ENCODE results near the gene C1orf226.

GRCh38 chr1:162416909-162417308, 35.4 kb downstream of the C1orf226 start:
- TF ChIP-seq CTCF (IDR thresholded peaks at IDR 0.05; ENCODE audit: poor library complexity) (no peak), EZH2 (IDR thresholded peaks at IDR 0.05; ENCODE audit: borderline replicate concordance) (no peak), EZH2phosphoT487 (IDR thresholded peaks at IDR 0.05; ENCODE audit: low read depth, severe bottlenecking, unreplicated experiment) (no peak)

Measured in hepatocyte (in vitro differentiated cells).